IMR-90 (cell line): ENCODE results near the gene CDC37L1. TPM values are rescaled to one million over a fixed set of nuclear protein-coding genes. Genes with fewer than 3 reads are reported as not detected.

Experiments used
- ATAC-seq: fragments of 200-7000 bp; cut with Tn5 transposase; 2 replicates; pipeline ENCODE4 v1.9.1; 2020; ENCODE audit warnings: low read depth, mild to moderate bottlenecking, moderate library complexity
- BruUV-seq: library from RNA; stranded (reverse); fragments of 400-500 nt; replicated peaks from 2 replicates; lab custom pipeline; 2021; lab: Mats Ljungman, UMichigan
- CTCF ChIA-PET: fragments of 300-600 bp; formaldehyde crosslinking; extraction: SDS; loops from one replicate; lab custom pipeline; 2021; ENCODE audit warnings: antibody characterized with exemption; lab: Yijun Ruan, JAX
- POLR2A ChIA-PET: fragments of 300-600 bp; sonication (Branson Sonifier 250); formaldehyde crosslinking; loops from one replicate; lab custom pipeline; 2022; ENCODE audit warnings: antibody characterized with exemption; ENCODE audit not compliant: unreplicated experiment; lab: Charles Lee
- DNase-seq: peaks from one replicate; pipeline ENCODE4 v3.0.0; 2013
- H2AFZ ChIP-seq: replicated peaks from 2 replicates; pipeline ENCODE3; 2013; ENCODE audit warnings: low read length, mild to moderate bottlenecking; ENCODE audit not compliant: poor library complexity
- H2AK5ac ChIP-seq: 2 replicates; pipeline ENCODE4 v1.6.1; 2013; ENCODE audit warnings: low read depth, low read length, inconsistent platforms
- H2AK9ac ChIP-seq: replicated peaks from 2 replicates; pipeline ENCODE3; 2013; ENCODE audit warnings: mild to moderate bottlenecking, low read depth, low read length, moderate library complexity; ENCODE audit not compliant: poor library complexity
- H2BK120ac ChIP-seq: 2 replicates; pipeline ENCODE4 v1.6.1; 2013; ENCODE audit warnings: low read depth, low read length, inconsistent platforms
- H2BK15ac ChIP-seq: 3 replicates; pipeline ENCODE4 v1.6.1; 2013; ENCODE audit warnings: low read depth, low read length, inconsistent platforms
- H2BK20ac ChIP-seq: 2 replicates; pipeline ENCODE4 v1.6.1; 2013; ENCODE audit warnings: low read depth, mild to moderate bottlenecking, inconsistent platforms, low read length, moderate library complexity
- H2BK5ac ChIP-seq: 2 replicates; pipeline ENCODE4 v1.6.1; 2013; ENCODE audit warnings: mild to moderate bottlenecking, low read depth, low read length, inconsistent platforms; ENCODE audit not compliant: poor library complexity, severe bottlenecking
- H3K14ac ChIP-seq: replicated peaks from 2 replicates; pipeline ENCODE4 v1.6.1; 2013; ENCODE audit warnings: low read depth, low read length, inconsistent platforms
- H3K18ac ChIP-seq: 2 replicates; pipeline ENCODE4 v1.6.1; 2013; ENCODE audit warnings: low read depth, low read length, control low read depth
- H3K23ac ChIP-seq: 2 replicates; pipeline ENCODE4 v1.6.1; 2013; ENCODE audit warnings: low read depth, low read length, inconsistent platforms
- H3K27ac ChIP-seq: 2 replicates; pipeline ENCODE4 v1.5.1; 2013; ENCODE audit warnings: mild to moderate bottlenecking, control low read depth, low read length; ENCODE audit not compliant: insufficient read depth
- H3K27me3 ChIP-seq: 2 replicates; pipeline ENCODE4 v1.6.1; 2013; ENCODE audit warnings: low read length; ENCODE audit not compliant: control insufficient read depth, insufficient read depth
- H3K36me3 ChIP-seq: 2 replicates; pipeline ENCODE4 v1.6.1; 2013; ENCODE audit warnings: low read length, mixed read lengths; ENCODE audit not compliant: control insufficient read depth, insufficient read depth
- H3K4ac ChIP-seq: 2 replicates; pipeline ENCODE4 v1.6.1; 2013; ENCODE audit warnings: low read depth, low read length, inconsistent platforms
- H3K4me1 ChIP-seq: 2 replicates; pipeline ENCODE4 v1.6.1; 2013; ENCODE audit warnings: low read length, mixed read lengths; ENCODE audit not compliant: control insufficient read depth, insufficient read depth
- H3K4me2 ChIP-seq: 2 replicates; pipeline ENCODE4 v1.6.1; 2013; ENCODE audit warnings: low read depth, mild to moderate bottlenecking, control low read depth, low read length, moderate library complexity
- H3K4me3 ChIP-seq: 2 replicates; pipeline ENCODE4 v1.5.1; 2013; ENCODE audit warnings: low read depth, mild to moderate bottlenecking, control low read depth, low read length, moderate library complexity; ENCODE audit not compliant: insufficient read depth
- H3K56ac ChIP-seq: 2 replicates; pipeline ENCODE4 v1.6.1; 2013; ENCODE audit warnings: low read length, inconsistent platforms; ENCODE audit not compliant: insufficient read depth; ENCODE audit errors: extremely low read depth
- H3K79me1 ChIP-seq, 2 experiments: 2 replicates each; pipeline ENCODE4 v1.6.1; 2013; ENCODE audit warnings: low read length in 2 of 2, inconsistent platforms in 1 of 2, low read depth in 1 of 2
- H3K9ac ChIP-seq: 2 replicates; pipeline ENCODE4 v1.6.1; 2013; ENCODE audit warnings: low read depth, low read length, control low read depth
- H3K9me1 ChIP-seq: 2 replicates; pipeline ENCODE4 v1.6.1; 2013; ENCODE audit warnings: low read length, inconsistent platforms; ENCODE audit not compliant: insufficient read depth
- H3K9me3 ChIP-seq: 2 replicates; pipeline ENCODE4 v1.6.1; 2013; ENCODE audit warnings: low read length; ENCODE audit not compliant: control insufficient read depth, insufficient read depth
- H4K20me1 ChIP-seq: 2 replicates; pipeline ENCODE4 v1.6.1; 2013; ENCODE audit warnings: low read length, inconsistent platforms; ENCODE audit not compliant: insufficient read depth
- H4K5ac ChIP-seq: 2 replicates; pipeline ENCODE4 v1.6.1; 2013; ENCODE audit warnings: mild to moderate bottlenecking, low read depth, low read length, control low read depth
- H4K8ac ChIP-seq, 2 experiments: 2 replicates each; pipeline ENCODE4 v1.6.1; 2013; ENCODE audit warnings: low read depth in 2 of 2, low read length in 2 of 2, control low read depth in 1 of 2, inconsistent platforms in 1 of 2
- H4K91ac ChIP-seq: 2 replicates; pipeline ENCODE4 v1.6.1; 2013; ENCODE audit warnings: low read depth, low read length, inconsistent platforms; ENCODE audit not compliant: insufficient read depth
- BHLHE40 ChIP-seq: fragments of 150-350 bp; IDR thresholded peaks from 2 replicates; pipeline ENCODE4 v1.6.1; 2016; ENCODE audit warnings: mild to moderate bottlenecking, low read depth, low read length
- CEBPB ChIP-seq: IDR thresholded peaks from 2 replicates; pipeline ENCODE4 v1.6.1; 2012; ENCODE audit warnings: low read depth, low read length, improper control_type of control experiment
- CHD1 ChIP-seq: IDR thresholded peaks from 2 replicates; pipeline ENCODE4 v1.6.1; 2012; ENCODE audit warnings: low read depth, low read length, improper control_type of control experiment
- CTCF ChIP-seq: conservative IDR thresholded peaks from 2 replicates; pipeline ENCODE4 v1.5.1; 2012; ENCODE audit warnings: mild to moderate bottlenecking, low read depth, low read length, improper control_type of control experiment
- FOS ChIP-seq: fragments of 150-350 bp; IDR thresholded peaks from 2 replicates; pipeline ENCODE4 v1.6.1; 2016; ENCODE audit warnings: low read depth, low read length
- MAFK ChIP-seq: IDR thresholded peaks from 2 replicates; pipeline ENCODE4 v1.6.1; 2012; ENCODE audit warnings: low read depth, low read length, improper control_type of control experiment
- MAZ ChIP-seq: IDR thresholded peaks from 2 replicates; pipeline ENCODE4 v1.6.1; 2012; ENCODE audit warnings: low read depth, mild to moderate bottlenecking, low read length, improper control_type of control experiment, moderate library complexity, borderline replicate concordance
- MXI1 ChIP-seq: IDR thresholded peaks from 2 replicates; pipeline ENCODE4 v1.6.1; 2012; ENCODE audit warnings: low read depth, mild to moderate bottlenecking, low read length, moderate library complexity, borderline replicate concordance
- NFE2L2 ChIP-seq: fragments of 150-350 bp; IDR thresholded peaks from 2 replicates; pipeline ENCODE4 v1.6.1; 2016; ENCODE audit warnings: low read depth, mild to moderate bottlenecking, low read length
- POLR2A ChIP-seq: IDR thresholded peaks from 2 replicates; pipeline ENCODE4 v1.6.1; 2012; ENCODE audit warnings: mild to moderate bottlenecking, low read depth, low read length
- RCOR1 ChIP-seq: IDR thresholded peaks from 2 replicates; pipeline ENCODE4 v1.6.1; 2012; ENCODE audit warnings: mild to moderate bottlenecking, low read length, improper control_type of control experiment; ENCODE audit not compliant: insufficient replicate concordance
- RFX5 ChIP-seq: IDR thresholded peaks from 2 replicates; pipeline ENCODE4 v1.8.0; 2012; ENCODE audit warnings: low read depth, mild to moderate bottlenecking, low read length, moderate library complexity
- SMC3 ChIP-seq: fragments of 150-350 bp; IDR thresholded peaks from 2 replicates; pipeline ENCODE4 v1.6.1; 2016; ENCODE audit warnings: low read depth, mild to moderate bottlenecking, antibody characterized with exemption, low read length, moderate library complexity
- WGBS, 2 experiments: methylation state at CpG; one replicate each; pipeline versions ENCODE4 v1.1.5 to v1.1.7; 2013; ENCODE audit warnings: missing lambda C conversion rate in 2 of 2; ENCODE audit not compliant: insufficient read length in 1 of 2; ENCODE audit errors: extremely low coverage in 2 of 2; 5-methylcytosine and 5-hydroxymethylcytosine counted together
- dilution Hi-C: fragments of 300-500 bp; cut with HindIII; formaldehyde crosslinking; loops from one replicate; pipeline ENCODE4 v1.14.3; 2018; ENCODE audit warnings: low sequenced_read_pairs; ENCODE audit not compliant: unreplicated experiment
- in situ Hi-C: fragments of 300-500 bp; cut with MboI; formaldehyde crosslinking; loops from 3 replicates; pipeline ENCODE4 v1.14.3; 2019; ENCODE audit warnings: low sequenced_read_pairs, inconsistent platforms, mixed read lengths
- intact Hi-C: fragments of 100-400 bp; cut with micrococcal nuclease; formaldehyde crosslinking; loops from 2 replicates; pipeline ENCODE4 v1.10.0; 2022
- polyA plus RNA-seq, 3 experiments: library from polyadenylated mRNA; depleted of rRNA; stranded (reverse); fragments of >200 nt; gene quantifications; 2 replicates each; pipeline ENCODE4 v1.2.3, GENCODE V29; 2012; ENCODE audit warnings: low replicate concordance in 1 of 3
- total RNA-seq: library from RNA; depleted of rRNA; stranded (reverse); fragments of >200 nt; gene quantifications from 2 replicates; pipeline ENCODE4 v1.2.3, GENCODE V29; 2012
- TF ChIP-seq, protein P1 (sequence below): fragments of 150-350 bp; IDR thresholded peaks from 2 replicates; pipeline ENCODE4 v1.6.1; 2016; ENCODE audit warnings: low read depth, mild to moderate bottlenecking, low read length, moderate library complexity, borderline replicate concordance

The CDC37L1 gene
- total and polyA plus RNA-seq, 2 of the 4 experiments (the other 2 are of a cell fraction) = 6.6 to 7.3 TPM

DNA sequence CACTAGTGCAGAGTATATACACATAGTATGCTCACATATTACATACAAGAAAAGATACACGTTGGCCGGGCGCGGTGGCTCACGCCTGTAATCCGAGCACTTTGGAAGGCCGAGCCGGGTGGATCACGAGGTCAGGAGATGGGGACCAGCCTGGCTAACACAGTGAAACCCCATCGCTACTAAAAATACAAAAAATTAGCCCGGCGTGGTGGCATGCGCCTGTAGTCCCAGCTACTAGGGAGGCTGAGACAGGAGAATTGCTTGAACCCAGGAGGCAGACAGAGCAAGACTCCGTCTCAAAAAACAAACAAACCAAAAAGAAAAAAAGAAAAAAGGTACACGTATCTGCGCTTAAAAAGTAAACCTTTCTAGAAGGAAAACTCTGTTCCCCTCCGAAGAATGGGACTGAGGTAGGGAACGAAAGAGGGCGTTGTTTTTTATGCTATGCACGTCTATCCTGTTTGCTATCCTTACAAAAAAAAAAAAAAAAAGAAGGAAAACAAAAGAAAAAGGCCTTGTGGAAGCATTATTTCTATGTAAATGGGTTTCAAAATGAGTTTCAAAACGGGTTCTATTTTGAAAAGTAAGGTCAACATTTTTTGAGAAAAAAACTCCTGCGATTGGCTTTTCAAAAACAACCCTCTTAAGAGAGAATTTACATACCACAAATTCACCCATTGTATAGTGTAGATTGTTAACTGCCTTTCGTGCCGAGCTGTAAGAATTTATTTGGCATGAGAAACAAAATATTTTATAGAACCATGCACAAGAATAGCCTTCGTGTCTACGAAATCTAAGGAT is 60.4 kb downstream of the CDC37L1 start:
- no peak for DNase-seq
- Histone ChIP-seq H3K4me2 (peak overlapping the region; percentile 98), H2BK120ac (no peak overlapping the region), H3K9me3 (no peaks in the 10 kb centered on the region), H3K36me3 (no peaks in the 10 kb centered on the region), H3K18ac (peak overlapping the region; percentile 91; the same call in 1 of the 2 replicates), H3K4me1 (peaks cover 7% of the 10 kb centered on the region; the same call in 1 of the 2 replicates), H3K9ac (peak overlapping the region; percentile 97; the same call in 1 of the 2 replicates), H3K27me3 (no peaks in the 10 kb centered on the region), H2BK15ac (no peak overlapping the region), H4K5ac (peak overlapping the region; percentile 49), H4K91ac (0 out of 2 replicates have a peak overlapping the region, but pooled peaks have one; percentile 7), H2AFZ (no peak overlapping the region), H3K27ac (peak overlapping the region; percentile 96; the same call in 1 of the 2 replicates), H3K4me3 (peak overlapping the region; percentile 94), H2AK5ac (peak overlapping the region; percentile 70; the same call in 1 of the 2 replicates), H3K9me1 (peaks cover 4% of the 10 kb centered on the region), H2BK20ac (no peak overlapping the region), H3K56ac (peak overlapping the region; percentile 92; the same call in 1 of the 2 replicates), H2AK9ac (no peak overlapping the region), H3K4ac (peak overlapping the region; percentile 55), H2BK5ac (peak overlapping the region; percentile 66), H3K79me1 (peaks cover 6 to 32% of the 10 kb centered on the region in 2 experiments; a peak in 3 of 4 replicates), H4K8ac (peak overlapping the region in 1 of 2 experiments; percentile 61; a peak in 1 of 4 replicates), H4K20me1 (peaks cover 10% of the 10 kb centered on the region; the same call in 1 of the 2 replicates), H3K23ac (peak overlapping the region; percentile 88; the same call in 1 of the 2 replicates), H3K14ac (0 out of 2 replicates have a peak overlapping the region, but pooled peaks have one; percentile 77)
- BruUV-seq = TSS peak; percentile 44
- ChIA-PET POLR2A (no interaction called here), CTCF (no interaction called here)
- no peak for ATAC-seq
- dilution Hi-C loops (no loop called here), in situ Hi-C loops (no loop called here), intact Hi-C loops (loop anchor here (5.0 kb wide), 2 partner anchors 137 to 357 kb away; no protein-coding TSS in a partner anchor)
- 36% methylated on average over 5 of the region's 26 CpGs; no CpG with 5 or more reads in 1 of the 2 experiments for WGBS, 2 experiments
- TF ChIP-seq RCOR1 (no peak), FOS (no peak), CTCF (no peak), MAFK (no peak), CEBPB (no peak), NFE2L2 (no peak), RFX5 (no peak), POLR2A (no peak), CHD1 (no peak), MXI1 (no peak), SMC3 (no peak), MAZ (no peak), BHLHE40 (no peak)
- TF ChIP-seq, protein P1, sequence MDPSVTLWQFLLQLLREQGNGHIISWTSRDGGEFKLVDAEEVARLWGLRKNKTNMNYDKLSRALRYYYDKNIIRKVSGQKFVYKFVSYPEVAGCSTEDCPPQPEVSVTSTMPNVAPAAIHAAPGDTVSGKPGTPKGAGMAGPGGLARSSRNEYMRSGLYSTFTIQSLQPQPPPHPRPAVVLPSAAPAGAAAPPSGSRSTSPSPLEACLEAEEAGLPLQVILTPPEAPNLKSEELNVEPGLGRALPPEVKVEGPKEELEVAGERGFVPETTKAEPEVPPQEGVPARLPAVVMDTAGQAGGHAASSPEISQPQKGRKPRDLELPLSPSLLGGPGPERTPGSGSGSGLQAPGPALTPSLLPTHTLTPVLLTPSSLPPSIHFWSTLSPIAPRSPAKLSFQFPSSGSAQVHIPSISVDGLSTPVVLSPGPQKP = no peak
